A673 (cell line): Measurements from ENCODE around the gene MAST4. TPM values are rescaled to one million over a fixed set of nuclear protein-coding genes. Genes with fewer than 3 reads are reported as not detected.

Experiments
- BruUV-seq: library from RNA; stranded (reverse); fragments of 400-500 nt; replicated peaks from 2 replicates; lab custom pipeline; 2021; lab: Mats Ljungman, UMichigan
- CTCF ChIA-PET: fragments of 300-600 bp; sonication (Branson Sonifier 250); formaldehyde crosslinking; loops from one replicate; lab custom pipeline; 2022; ENCODE audit warnings: antibody characterized with exemption; lab: Charles Lee
- POLR2A ChIA-PET: fragments of 300-600 bp; sonication (Branson Sonifier 250); formaldehyde crosslinking; loops from one replicate; lab custom pipeline; 2022; ENCODE audit warnings: antibody characterized with exemption; ENCODE audit not compliant: low non-redundant PET; lab: Charles Lee
- DNase-seq: peaks from one replicate; pipeline ENCODE4 v3.0.0-alpha.2; 2015; ENCODE audit warnings: low spot score
- H3K27ac ChIP-seq: fragments of 200-600 bp; sonication (generic); 2 replicates; pipeline ENCODE4 v1.5.1; 2016; ENCODE audit warnings: mixed run types, low read depth, mild to moderate bottlenecking, mixed read lengths, antibody characterized with exemption, low read length; ENCODE audit not compliant: poor library complexity, severe bottlenecking
- H3K27me3 ChIP-seq: fragments of 200-600 bp; sonication (generic); replicated peaks from 2 replicates; pipeline ENCODE4 v1.6.1; 2017; ENCODE audit warnings: mixed run types, low read depth, mild to moderate bottlenecking, mixed read lengths, antibody characterized with exemption, low read length; ENCODE audit not compliant: insufficient read depth, poor library complexity
- H3K36me3 ChIP-seq: fragments of 200-600 bp; sonication (generic); 2 replicates; pipeline ENCODE4 v1.6.1; 2016; ENCODE audit warnings: mixed run types, mild to moderate bottlenecking, mixed read lengths, antibody characterized with exemption, low read length; ENCODE audit not compliant: insufficient read depth, poor library complexity, severe bottlenecking
- H3K4me1 ChIP-seq: fragments of 200-600 bp; sonication (generic); 2 replicates; pipeline ENCODE4 v1.6.1; 2017; ENCODE audit warnings: mixed run types, mild to moderate bottlenecking, mixed read lengths, antibody characterized with exemption, low read length; ENCODE audit not compliant: insufficient read depth, poor library complexity, severe bottlenecking
- H3K4me3 ChIP-seq: fragments of 200-600 bp; sonication (generic); 2 replicates; pipeline ENCODE4 v1.5.1; 2016; ENCODE audit warnings: low read depth, mixed run types, mild to moderate bottlenecking, mixed read lengths, low read length; ENCODE audit not compliant: poor library complexity, severe bottlenecking
- H3K9me3 ChIP-seq: fragments of 200-600 bp; sonication (generic); 2 replicates; pipeline ENCODE4 v1.6.1; 2016; ENCODE audit warnings: mixed run types, low read depth, mild to moderate bottlenecking, mixed read lengths, antibody characterized with exemption, low read length; ENCODE audit not compliant: poor library complexity, severe bottlenecking
- CTCF ChIP-seq: fragments of 300-800, 200-600 bp; sonication (generic); conservative IDR thresholded peaks from 2 replicates; pipeline ENCODE4 v1.5.1; 2017; ENCODE audit warnings: low read depth, mild to moderate bottlenecking, antibody characterized with exemption, low read length, moderate library complexity, mixed read lengths
- EZH2 ChIP-seq: fragments of 200-600 bp; sonication (generic); IDR thresholded peaks from 2 replicates; pipeline ENCODE4 v1.6.1; 2017; ENCODE audit warnings: borderline replicate concordance, low read depth, mild to moderate bottlenecking, mixed read lengths, antibody characterized with exemption, low read length; ENCODE audit not compliant: poor library complexity, severe bottlenecking
- intact Hi-C: fragments of 100-400 bp; cut with micrococcal nuclease; formaldehyde crosslinking; loops from one replicate; pipeline ENCODE4 v1.10.0; 2022; ENCODE audit not compliant: unreplicated experiment
- total RNA-seq: library from RNA; stranded (reverse); gene quantifications from 2 replicates; pipeline ENCODE4 v1.2.3, GENCODE V29; 2021

Gene MAST4
- total RNA-seq, 1 experiment from 2014 or later, result 4.5 TPM

- DNase-seq, result no peak
- Histone ChIP-seq H3K4me3 (no peak overlapping the region), H3K9me3 (no peaks in the 10 kb centered on the region), H3K27me3 (no peaks in the 10 kb centered on the region), H3K27ac (no peak overlapping the region), H3K36me3 (no peaks in the 10 kb centered on the region), H3K4me1 (no peaks in the 10 kb centered on the region)
- no TSS peak for BruUV-seq
- TF ChIP-seq CTCF (no peak), EZH2 (no peak)
- ChIA-PET CTCF (no interaction called here), POLR2A (no interaction called here)
- intact Hi-C loops, result no loop called here
Observed at GRCh38 chr5:67014957-67015400, 418.8 kb downstream of the MAST4 start.

GRCh38 chr5:67015541-67016191 lies 419.5 kb downstream of the MAST4 start:
- intact Hi-C loops, result no loop called here
- Histone ChIP-seq H3K27me3 (no peaks in the 10 kb centered on the region), H3K4me3 (no peak overlapping the region), H3K27ac (no peak overlapping the region), H3K4me1 (no peaks in the 10 kb centered on the region), H3K36me3 (no peaks in the 10 kb centered on the region), H3K9me3 (no peaks in the 10 kb centered on the region)
- TF ChIP-seq CTCF, result no peak
- ChIA-PET POLR2A (no interaction called here), CTCF (no interaction called here)
- no peak for DNase-seq
- no TSS peak for BruUV-seq

- TF ChIP-seq CTCF, result no peak
- no peak for TF ChIP-seq EZH2
- Histone ChIP-seq H3K36me3 (no peaks in the 10 kb centered on the region), H3K27me3 (no peaks in the 10 kb centered on the region), H3K27ac (no peak overlapping the region), H3K4me3 (no peak overlapping the region), H3K9me3 (no peaks in the 10 kb centered on the region), H3K4me1 (no peaks in the 10 kb centered on the region)
- intact Hi-C loops, result no loop called here
- BruUV-seq, result no TSS peak
- DNase-seq, result no peak
- ChIA-PET POLR2A (no interaction called here), CTCF (no interaction called here)
Observed at GRCh38 chr5:67019065-67019845, 423.1 kb downstream of the MAST4 start.
